T-cell (primary cell): Measurements from ENCODE around the gene NELL1. TPM values are rescaled to one million over a fixed set of nuclear protein-coding genes. Genes with fewer than 3 reads are reported as not detected.

Source experiments
- ATAC-seq, 4 experiments: fragments of 200-7000 bp in 3 of 4; fragments of 150-1000 bp in 1 of 4; cut with Tn5 transposase; replicated peaks in 1 of 4; 1 replicate in 3 of 4; 2 replicates in 1 of 4; pipeline ENCODE4 v1.10.0; 2021; ENCODE audit warnings: moderate library complexity in 3 of 4, mild to moderate bottlenecking in 2 of 4, moderate number of reproducible peaks in 1 of 4
- CTCF ChIA-PET, 2 donors: fragments of 300-600 bp; sonication (Branson Sonifier 250); formaldehyde crosslinking; loops; one replicate each; lab custom pipeline; 2022; ENCODE audit warnings: antibody characterized with exemption in 2 of 2; lab: Charles Lee
- POLR2A ChIA-PET, 2 donors: fragments of 300-600 bp; sonication (Branson Sonifier 250); formaldehyde crosslinking; loops; one replicate each; lab custom pipeline; 2022; ENCODE audit warnings: antibody characterized with exemption in 2 of 2; lab: Charles Lee
- DNase-seq, 35 experiments: peaks; one replicate each; pipeline versions ENCODE4 v3.0.0 to v3.0.0-alpha.2; 2013 to 2023
- H3K27ac ChIP-seq: one replicate; pipeline ENCODE4 v1.5.1; 2013; ENCODE audit warnings: low read length
- H3K27me3 ChIP-seq, 2 experiments: replicated peaks in 1 of 2; 1 replicate in 1 of 2; 2 replicates in 1 of 2; pipeline versions ENCODE4 v1.6.1 to v1.7.0; 2013; ENCODE audit warnings: low read length in 1 of 2, mixed read lengths in 1 of 2; ENCODE audit not compliant: control insufficient read depth in 2 of 2, insufficient read depth in 2 of 2; ENCODE audit errors: extremely low read depth in 1 of 2
- H3K36me3 ChIP-seq, 2 donors: 1 replicate in 1 of 2; 2 replicates in 1 of 2; pipeline versions ENCODE4 v1.6.1 to v1.7.0; 2013; ENCODE audit warnings: low read length in 1 of 2; ENCODE audit not compliant: control insufficient read depth in 2 of 2, insufficient read depth in 1 of 2; ENCODE audit errors: extremely low read depth in 1 of 2
- H3K4me1 ChIP-seq, 2 experiments: 1 replicate in 1 of 2; 2 replicates in 1 of 2; pipeline versions ENCODE4 v1.6.1 to v1.7.0; 2013; ENCODE audit warnings: low read length in 2 of 2, mixed read lengths in 1 of 2; ENCODE audit not compliant: insufficient read depth in 2 of 2, control insufficient read depth in 1 of 2; ENCODE audit errors: extremely low read depth in 1 of 2
- H3K4me3 ChIP-seq, 2 donors: 1 replicate in 1 of 2; 2 replicates in 1 of 2; pipeline versions ENCODE4 v1.5.1 to v1.7.0; 2013; ENCODE audit warnings: mild to moderate bottlenecking in 2 of 2, low read length in 1 of 2, moderate library complexity in 1 of 2; ENCODE audit not compliant: control insufficient read depth in 1 of 2; ENCODE audit errors: extremely low read depth in 1 of 2
- H3K9me3 ChIP-seq: 2 replicates; pipeline ENCODE4 v1.7.0; 2013
- H3K27ac Mint-ChIP-seq, 2 donors: one replicate each; pipeline ENCODE4 v1.8.0; 2020 to 2021; ENCODE audit warnings: mild to moderate bottlenecking in 2 of 2, mixed read lengths in 2 of 2
- H3K27me3 Mint-ChIP-seq, 2 donors: one replicate each; pipeline ENCODE4 v1.8.0; 2021 to 2022; ENCODE audit warnings: mixed read lengths in 2 of 2
- H3K36me3 Mint-ChIP-seq: one replicate; pipeline ENCODE4 v1.8.0; 2021; ENCODE audit warnings: mixed read lengths
- H3K4me1 Mint-ChIP-seq, 3 donors: one replicate each; pipeline ENCODE4 v1.8.0; 2020 to 2022; ENCODE audit warnings: mixed read lengths in 3 of 3, mild to moderate bottlenecking in 1 of 3
- H3K4me3 Mint-ChIP-seq, 3 donors: one replicate each; pipeline ENCODE4 v1.8.0; 2020 to 2022; ENCODE audit warnings: mild to moderate bottlenecking in 3 of 3, mixed read lengths in 3 of 3, moderate library complexity in 3 of 3
- H3K9me3 Mint-ChIP-seq, 3 donors: one replicate each; pipeline ENCODE4 v1.8.0; 2020 to 2022; ENCODE audit warnings: mixed read lengths in 3 of 3
- WGBS: methylation state at CpG from one replicate; pipeline ENCODE4 v1.1.5; 2013; ENCODE audit warnings: missing lambda C conversion rate; ENCODE audit not compliant: insufficient coverage; 5-methylcytosine and 5-hydroxymethylcytosine counted together
- total RNA-seq, 35 experiments: library from RNA in 6 of 35; stranded (reverse) in 6 of 35; fragments of 120-200 nt in 1 of 35; gene quantifications; one replicate each; pipeline versions ENCODE4 v1.2.1 to v1.2.4 and lab custom pipeline; 2013 to 2026

Gene NELL1
- total RNA-seq, 5 donors from 2014 or later (not counting 1 experiment from before 2014, with no cell fraction given) = not detected

DNA sequence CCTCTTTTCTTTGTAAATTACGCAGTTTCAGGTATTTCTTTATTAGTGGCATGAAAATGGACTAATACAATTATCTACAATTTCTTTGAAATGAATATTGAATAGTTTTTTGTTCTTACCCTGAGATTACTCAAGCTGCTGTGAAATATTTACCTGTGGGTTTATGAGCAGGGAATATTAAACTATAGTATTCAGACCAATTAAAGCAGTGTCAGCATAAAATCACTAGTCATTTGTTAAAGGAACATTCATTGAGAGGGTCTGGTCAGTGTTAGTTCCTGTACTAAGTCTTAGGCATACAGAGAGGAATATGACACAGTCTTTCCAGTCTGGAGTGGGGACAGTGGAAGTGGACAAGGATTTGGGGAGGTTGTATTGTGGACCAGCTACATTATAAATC, 877.3 kb downstream of the NELL1 start:
- Histone ChIP-seq H3K27ac (no peak overlapping the region), H3K4me1 (no peaks in the 10 kb centered on the region), H3K27me3 (no peaks in the 10 kb centered on the region), H3K9me3 (no peaks in the 10 kb centered on the region), H3K36me3 (no peaks in the 10 kb centered on the region), H3K4me3 (no peak overlapping the region)
- Mint-ChIP-seq H3K4me3 (no peak overlapping the region), H3K4me1 (no peaks in the 10 kb centered on the region), H3K27ac (no peak overlapping the region), H3K36me3 (no peaks in the 10 kb centered on the region), H3K27me3 (no peaks in the 10 kb centered on the region), H3K9me3 (peaks cover 12 to 23% (median 16%) of the 10 kb centered on the region in 3 donors)
- ATAC-seq (no peak), DNase-seq (no peak)
- no CpG with 5 or more reads among the region's 1 CpG for WGBS
- ChIA-PET CTCF (no interaction called here), POLR2A (no interaction called here)

- no peaks in the 10 kb centered on the region for H3K36me3 Mint-ChIP-seq
- H3K9me3 Mint-ChIP-seq = peaks cover 6 to 8% (median 8%) of the 10 kb centered on the region in 3 donors
- H3K4me1 Mint-ChIP-seq = no peaks in the 10 kb centered on the region
- POLR2A ChIA-PET = no interaction called here
- Histone ChIP-seq H3K9me3 (no peaks in the 10 kb centered on the region), H3K36me3 (no peaks in the 10 kb centered on the region), H3K27me3 (no peaks in the 10 kb centered on the region), H3K4me1 (no peaks in the 10 kb centered on the region), H3K27ac (no peak overlapping the region), H3K4me3 (no peak overlapping the region)
- H3K4me3 Mint-ChIP-seq = no peak overlapping the region
- WGBS = no CpG with 5 or more reads among the region's 1 CpG
- H3K27ac Mint-ChIP-seq = no peak overlapping the region
- DNase-seq = no peak
- no peaks in the 10 kb centered on the region for H3K27me3 Mint-ChIP-seq
- ATAC-seq = no peak
- CTCF ChIA-PET = interaction anchor here in 1 of 2 donors (1.1 kb wide), 1 partner anchor 9 kb away, joined by 4 read pairs; no protein-coding TSS in a partner anchor
Observed at GRCh38 chr11:21552911-21553310, 883.5 kb downstream of the NELL1 start.

- no peak overlapping the region for H3K4me3 Mint-ChIP-seq
- Histone ChIP-seq H3K9me3 (no peaks in the 10 kb centered on the region), H3K4me3 (no peak overlapping the region), H3K27me3 (no peaks in the 10 kb centered on the region), H3K36me3 (no peaks in the 10 kb centered on the region), H3K27ac (no peak overlapping the region), H3K4me1 (no peaks in the 10 kb centered on the region)
- no peaks in the 10 kb centered on the region for H3K4me1 Mint-ChIP-seq
- no peaks in the 10 kb centered on the region for H3K27me3 Mint-ChIP-seq
- ChIA-PET CTCF (no interaction called here), POLR2A (no interaction called here)
- WGBS = no CpG with 5 or more reads among the region's 1 CpG
- no peak overlapping the region for H3K27ac Mint-ChIP-seq
- no peaks in the 10 kb centered on the region for H3K36me3 Mint-ChIP-seq
- DNase-seq = no peak
- ATAC-seq = no peak
- peaks cover 6 to 8% (median 8%) of the 10 kb centered on the region in 3 donors for H3K9me3 Mint-ChIP-seq
Observed at GRCh38 chr11:21553795-21554194, 884.4 kb downstream of the NELL1 start.

DNA sequence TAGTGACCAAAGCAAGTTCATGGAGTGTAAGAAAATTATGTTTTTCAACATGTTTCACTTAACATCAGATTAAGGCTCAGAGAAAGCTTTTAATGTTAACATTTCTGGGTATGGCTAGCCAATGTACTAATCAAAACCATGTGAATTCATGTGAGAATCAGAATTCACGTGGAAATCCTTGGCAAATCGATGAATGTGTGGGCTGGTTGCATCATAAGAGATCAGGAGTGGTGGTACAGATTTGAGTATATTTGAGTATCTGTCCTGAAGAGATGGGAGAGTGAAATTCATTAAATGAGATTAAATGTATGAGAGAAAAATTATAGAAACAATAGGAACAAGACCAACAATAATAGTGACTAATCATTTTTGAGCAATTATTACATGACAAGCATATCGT, 884.9 kb downstream of the NELL1 start:
- no peaks in the 10 kb centered on the region for H3K9me3 ChIP-seq
- Mint-ChIP-seq H3K4me3 (no peak overlapping the region), H3K9me3 (peaks cover 6 to 8% (median 7%) of the 10 kb centered on the region in 3 donors), H3K27ac (no peak overlapping the region), H3K27me3 (no peaks in the 10 kb centered on the region), H3K36me3 (no peaks in the 10 kb centered on the region), H3K4me1 (no peaks in the 10 kb centered on the region)
- CTCF ChIA-PET = no interaction called here
- no peaks in the 10 kb centered on the region for H3K4me1 ChIP-seq
- H3K27ac ChIP-seq = no peak overlapping the region
- DNase-seq (no peak), ATAC-seq (no peak)
- no peak overlapping the region for H3K4me3 ChIP-seq
- POLR2A ChIA-PET = no interaction called here
- no peaks in the 10 kb centered on the region for H3K27me3 ChIP-seq
- WGBS = 55% methylated on average over 2 of the region's 3 CpGs
- no peaks in the 10 kb centered on the region for H3K36me3 ChIP-seq

- Mint-ChIP-seq H3K27ac (no peak overlapping the region), H3K27me3 (no peaks in the 10 kb centered on the region), H3K9me3 (peaks cover 5 to 7% (median 6%) of the 10 kb centered on the region in 3 donors), H3K4me3 (no peak overlapping the region), H3K36me3 (no peaks in the 10 kb centered on the region), H3K4me1 (no peaks in the 10 kb centered on the region)
- ChIA-PET CTCF (no interaction called here), POLR2A (no interaction called here)
- 80% methylated on average over 1 of the region's 3 CpGs for WGBS
- H3K4me1 ChIP-seq = no peaks in the 10 kb centered on the region
- H3K4me3 ChIP-seq = no peak overlapping the region
- H3K9me3 ChIP-seq = no peaks in the 10 kb centered on the region
- H3K27ac ChIP-seq = no peak overlapping the region
- no peaks in the 10 kb centered on the region for H3K36me3 ChIP-seq
- ATAC-seq = no peak
- no peaks in the 10 kb centered on the region for H3K27me3 ChIP-seq
- no peak for DNase-seq
Observed at GRCh38 chr11:21556926-21557325, 887.5 kb downstream of the NELL1 start.

- Mint-ChIP-seq H3K27me3 (no peaks in the 10 kb centered on the region), H3K9me3 (peaks cover 5 to 12% (median 10%) of the 10 kb centered on the region in 3 donors), H3K4me1 (no peaks in the 10 kb centered on the region), H3K4me3 (no peak overlapping the region), H3K27ac (no peak overlapping the region), H3K36me3 (no peaks in the 10 kb centered on the region)
- no peaks in the 10 kb centered on the region for H3K27me3 ChIP-seq
- no peak overlapping the region for H3K4me3 ChIP-seq
- no peaks in the 10 kb centered on the region for H3K36me3 ChIP-seq
- ATAC-seq = no peak
- POLR2A ChIA-PET = no interaction called here
- WGBS = no CpG with 5 or more reads among the region's 2 CpGs
- H3K4me1 ChIP-seq = no peaks in the 10 kb centered on the region
- CTCF ChIA-PET = interaction anchor here in 1 of 2 donors (0.6 kb wide), 1 partner anchor 9 kb away, joined by 3 read pairs; no protein-coding TSS in a partner anchor
- H3K27ac ChIP-seq = no peak overlapping the region
- DNase-seq = no peak
- H3K9me3 ChIP-seq = no peaks in the 10 kb centered on the region
Observed at GRCh38 chr11:21560466-21560975, 891.1 kb downstream of the NELL1 start.
